HAP-1 (cell line): ENCODE results near the gene HSPA12A.

Source experiments
- DNase-seq, 2 experiments: peaks; one replicate each; pipeline ENCODE4 v3.0.0-alpha.2; 2016 to 2020; ENCODE audit warnings: low spot score in 2 of 2
- H3K27me3 ChIP-seq: fragments of 250-450 bp; sonication (Bioruptor Pico); 2 replicates; pipeline ENCODE4 v1.5.1; 2020; ENCODE audit warnings: low read depth, mild to moderate bottlenecking, moderate library complexity
- H3K36me3 ChIP-seq: fragments of 250-450 bp; sonication (Bioruptor Pico); replicated peaks from 2 replicates; pipeline ENCODE4 v1.5.1; 2020; ENCODE audit warnings: mild to moderate bottlenecking
- H3K4me1 ChIP-seq: fragments of 250-450 bp; sonication (Bioruptor Pico); 2 replicates; pipeline ENCODE4 v1.5.1; 2020; ENCODE audit warnings: mild to moderate bottlenecking
- H3K4me3 ChIP-seq: fragments of 250-450 bp; sonication (Bioruptor Pico); 2 replicates; pipeline ENCODE4 v1.5.1; 2020; ENCODE audit warnings: mild to moderate bottlenecking, moderate library complexity
- H3K9me3 ChIP-seq: fragments of 250-450 bp; sonication (Bioruptor Pico); 2 replicates; pipeline ENCODE4 v1.5.1; 2020; ENCODE audit warnings: mild to moderate bottlenecking, moderate library complexity
- in situ Hi-C: fragments of 300-500 bp; cut with MboI; formaldehyde crosslinking; loops from 3 replicates; pipeline ENCODE4 v1.14.3; 2020; ENCODE audit warnings: low sequenced_read_pairs, inconsistent platforms, mixed read lengths

Gene HSPA12A

DNA sequence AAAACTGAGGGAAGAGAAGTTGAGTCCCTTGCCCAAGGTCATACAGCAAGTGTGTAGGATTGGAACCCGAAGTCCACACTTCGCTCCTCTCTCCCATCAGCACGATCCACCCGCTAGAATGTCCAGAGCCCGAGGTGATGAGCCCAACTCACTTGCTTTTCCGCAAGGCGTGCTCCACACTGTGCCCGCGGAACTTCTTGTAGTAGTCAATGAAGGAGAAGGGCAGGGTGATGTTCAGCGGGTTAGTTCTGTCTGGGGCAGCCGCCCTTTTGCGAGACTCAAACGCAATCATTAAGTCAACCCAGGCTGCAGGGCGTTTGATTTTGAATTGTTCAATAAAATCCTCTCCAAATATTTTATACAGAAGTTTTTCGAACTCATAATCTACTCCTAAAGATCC is 63.0 kb downstream of the HSPA12A start:
- no peak for DNase-seq
- H3K4me3 ChIP-seq = no peak overlapping the region
- in situ Hi-C loops = loop anchor here (5.0 kb wide), 1 partner anchor 103 kb away; no protein-coding TSS in a partner anchor
- H3K9me3 ChIP-seq = no peaks in the 10 kb centered on the region
- H3K36me3 ChIP-seq = no peaks in the 10 kb centered on the region; the same call in 1 of the 2 replicates
- no peaks in the 10 kb centered on the region for H3K27me3 ChIP-seq
- H3K4me1 ChIP-seq = no peaks in the 10 kb centered on the region; the same call in 1 of the 2 replicates

DNA sequence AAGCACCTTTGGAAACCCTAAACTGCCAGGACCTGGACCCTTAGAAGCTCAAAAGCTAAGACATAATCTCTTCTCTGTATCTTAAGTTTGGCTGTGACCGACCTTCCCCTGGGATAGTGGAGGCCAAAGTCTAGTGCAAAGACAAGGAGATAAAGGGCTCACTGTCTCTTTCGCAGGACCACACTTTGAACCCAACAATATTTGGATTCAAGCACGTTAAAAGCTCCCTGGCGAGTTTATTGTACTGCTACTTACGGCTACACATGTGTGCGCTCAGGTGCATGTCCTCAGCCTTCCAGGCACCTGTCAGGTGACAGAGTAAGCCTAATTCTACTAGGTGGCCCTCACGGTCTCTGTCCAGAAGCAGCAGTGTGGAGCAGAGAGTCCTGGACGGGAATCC is 65.7 kb downstream of the HSPA12A start:
- Histone ChIP-seq H3K9me3 (no peaks in the 10 kb centered on the region), H3K4me3 (no peak overlapping the region), H3K4me1 (no peaks in the 10 kb centered on the region), H3K36me3 (no peaks in the 10 kb centered on the region; the same call in 1 of the 2 replicates), H3K27me3 (no peaks in the 10 kb centered on the region)
- DNase-seq = no peak
- in situ Hi-C loops = loop anchor here (5.0 kb wide), 1 partner anchor 106 kb away; no protein-coding TSS in a partner anchor

DNA sequence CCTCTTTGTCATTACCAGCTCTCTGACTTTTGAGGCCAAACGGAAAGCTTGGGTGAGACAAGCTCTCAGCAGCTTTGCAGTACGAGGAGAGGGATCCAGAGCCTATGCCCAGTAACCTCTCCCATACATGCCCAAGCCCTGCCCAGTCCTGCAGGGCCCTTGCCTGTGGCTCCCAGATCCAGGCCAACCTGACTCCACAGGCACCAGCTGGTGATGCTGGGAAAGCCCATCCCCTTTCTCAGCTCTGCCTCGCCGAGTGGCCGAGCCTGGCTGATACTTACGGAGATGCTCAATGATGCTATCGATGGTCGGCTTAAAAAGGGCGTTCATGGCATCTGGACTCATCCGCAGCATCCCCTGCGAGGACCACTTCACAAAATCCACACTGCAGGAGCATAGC is 66.2 kb downstream of the HSPA12A start:
- Histone ChIP-seq H3K9me3 (no peaks in the 10 kb centered on the region), H3K4me3 (no peak overlapping the region), H3K4me1 (no peaks in the 10 kb centered on the region), H3K27me3 (no peaks in the 10 kb centered on the region), H3K36me3 (no peaks in the 10 kb centered on the region; the same call in 1 of the 2 replicates)
- no peak for DNase-seq
- in situ Hi-C loops = loop anchor here (5.0 kb wide), 1 partner anchor 106 kb away; no protein-coding TSS in a partner anchor

DNA sequence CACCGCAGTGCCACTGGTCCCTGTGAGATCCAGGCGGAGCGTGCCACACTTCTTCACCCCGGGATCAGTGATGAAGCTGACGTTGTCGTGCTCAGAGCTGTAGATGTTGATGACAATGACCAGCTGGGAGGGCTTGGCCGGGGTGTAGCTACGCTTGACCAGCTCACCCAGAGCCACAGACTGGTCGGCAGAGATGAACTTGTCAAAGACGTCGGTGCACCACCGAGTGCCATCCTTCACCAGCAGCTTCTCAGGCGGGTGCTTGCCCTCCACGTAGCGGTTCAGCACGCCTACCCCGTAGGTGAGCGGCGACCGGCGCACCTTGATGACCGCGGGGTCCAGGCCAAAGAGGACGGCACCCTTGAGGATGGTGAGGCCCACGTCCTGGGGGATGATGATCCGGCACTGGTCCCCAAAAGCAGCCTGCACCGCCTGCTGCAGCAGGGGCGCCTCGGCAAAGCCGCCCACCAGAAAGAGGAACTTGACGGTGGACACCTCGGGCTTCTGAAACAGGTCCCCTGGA is 67.4 kb downstream of the HSPA12A start:
- Histone ChIP-seq H3K4me3 (no peak overlapping the region), H3K27me3 (no peaks in the 10 kb centered on the region), H3K36me3 (no peaks in the 10 kb centered on the region), H3K9me3 (no peaks in the 10 kb centered on the region), H3K4me1 (no peaks in the 10 kb centered on the region)
- in situ Hi-C loops = loop anchor here (5.0 kb wide), 1 partner anchor 107 kb away; no protein-coding TSS in a partner anchor
- DNase-seq = no peak

DNA sequence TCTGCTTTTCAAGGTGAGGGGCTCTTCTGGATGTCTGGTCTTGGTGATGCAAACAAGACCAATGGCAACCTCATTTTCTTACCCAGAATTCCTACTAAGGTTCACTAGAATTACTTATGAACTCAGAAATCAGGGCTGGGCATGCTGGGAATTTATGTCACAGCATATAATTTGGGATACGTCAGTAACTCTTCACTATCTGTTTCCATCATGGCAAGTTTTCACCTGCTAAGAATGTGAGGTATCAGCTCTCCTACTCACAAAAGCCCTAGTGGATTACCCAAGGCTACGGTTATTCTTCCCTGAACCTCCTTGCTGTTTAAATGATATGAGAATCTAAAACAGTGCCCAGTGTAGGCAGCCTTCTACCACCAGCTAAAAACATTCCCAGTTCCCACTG is 68.5 kb downstream of the HSPA12A start:
- DNase-seq = no peak
- Histone ChIP-seq H3K4me1 (no peaks in the 10 kb centered on the region), H3K27me3 (no peaks in the 10 kb centered on the region), H3K9me3 (no peaks in the 10 kb centered on the region), H3K36me3 (no peaks in the 10 kb centered on the region), H3K4me3 (no peak overlapping the region)
- in situ Hi-C loops = no loop called here

DNA sequence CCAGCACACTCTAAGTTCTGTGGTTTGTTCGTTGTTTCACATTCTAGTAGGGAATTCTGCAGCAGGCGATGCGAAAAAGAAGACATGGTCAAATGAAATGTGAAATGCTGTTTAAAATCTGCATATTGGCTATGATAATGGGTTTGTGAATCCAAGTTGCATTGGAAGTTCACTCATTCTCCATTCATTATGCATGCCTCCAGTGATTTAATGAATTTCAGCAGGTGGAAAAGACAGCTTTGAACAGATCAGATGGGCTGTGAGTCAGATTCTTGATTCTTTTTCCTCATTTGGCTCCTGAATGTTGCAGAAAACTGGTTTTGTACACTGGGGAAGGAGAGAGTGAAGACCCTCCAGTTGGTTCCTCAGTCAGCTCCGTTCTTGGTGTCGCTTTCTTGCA is 69.5 kb downstream of the HSPA12A start:
- H3K27me3 ChIP-seq = no peaks in the 10 kb centered on the region
- in situ Hi-C loops = no loop called here

DNA sequence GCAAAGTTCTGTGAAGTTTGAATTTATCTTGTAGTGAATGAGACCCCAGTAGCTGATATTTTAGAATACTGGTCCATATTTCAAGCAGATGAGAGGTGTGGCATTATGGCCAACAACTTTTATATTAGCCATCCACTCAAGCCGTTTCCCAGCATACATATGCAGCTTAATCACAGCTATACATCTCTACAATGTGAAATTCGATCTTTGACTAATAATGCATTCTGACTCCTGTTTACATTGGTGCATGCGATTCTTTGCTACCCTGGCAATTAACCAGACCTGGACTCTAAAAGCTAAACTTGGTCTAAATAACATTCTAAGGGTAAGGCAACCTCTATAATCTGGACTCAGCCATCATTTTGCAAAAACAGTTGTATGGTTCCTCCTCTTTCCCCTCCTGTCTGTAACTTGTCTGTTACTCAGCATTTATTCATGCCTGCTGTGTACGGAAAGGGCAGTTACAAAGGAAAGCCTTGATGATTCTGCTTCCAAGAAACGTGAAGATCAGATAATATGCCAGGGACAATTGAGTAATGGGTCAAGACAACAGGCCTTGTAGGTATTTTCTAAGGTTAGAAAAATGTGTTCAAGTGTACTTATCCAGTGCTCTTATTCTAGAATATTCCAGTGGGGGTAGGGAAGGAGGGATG is 71.0 kb downstream of the HSPA12A start:
- Histone ChIP-seq H3K27me3 (no peaks in the 10 kb centered on the region), H3K9me3 (no peaks in the 10 kb centered on the region), H3K36me3 (no peaks in the 10 kb centered on the region), H3K4me3 (no peak overlapping the region), H3K4me1 (no peaks in the 10 kb centered on the region)
- no peak for DNase-seq
- in situ Hi-C loops = no loop called here

More for the DNA sequence above, 69.5 kb downstream of the HSPA12A start:
- no peaks in the 10 kb centered on the region for H3K4me1 ChIP-seq
- H3K4me3 ChIP-seq = no peak overlapping the region
- no peaks in the 10 kb centered on the region for H3K36me3 ChIP-seq
- no peaks in the 10 kb centered on the region for H3K9me3 ChIP-seq
- DNase-seq = no peak

DNA sequence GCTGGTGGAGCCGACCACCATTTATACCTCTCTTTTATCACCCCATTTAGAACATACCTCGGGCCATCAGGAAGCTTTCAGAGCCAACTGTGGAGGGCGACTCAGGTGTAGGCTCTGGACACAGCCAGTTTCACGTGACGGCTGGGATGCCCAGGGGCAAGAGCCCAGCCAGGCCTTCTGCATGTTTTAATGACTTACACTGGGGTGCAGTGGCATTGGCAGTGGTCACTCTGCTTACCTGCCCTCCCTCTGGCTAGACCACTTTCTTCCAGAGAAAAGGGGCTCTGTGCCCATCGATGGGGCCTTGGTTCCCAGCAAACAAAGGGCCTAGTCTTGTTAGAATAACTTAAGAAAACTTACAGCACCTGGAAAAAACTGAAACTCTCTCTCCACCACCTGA is 71.7 kb downstream of the HSPA12A start:
- H3K4me3 ChIP-seq = no peak overlapping the region
- in situ Hi-C loops = no loop called here

DNA sequence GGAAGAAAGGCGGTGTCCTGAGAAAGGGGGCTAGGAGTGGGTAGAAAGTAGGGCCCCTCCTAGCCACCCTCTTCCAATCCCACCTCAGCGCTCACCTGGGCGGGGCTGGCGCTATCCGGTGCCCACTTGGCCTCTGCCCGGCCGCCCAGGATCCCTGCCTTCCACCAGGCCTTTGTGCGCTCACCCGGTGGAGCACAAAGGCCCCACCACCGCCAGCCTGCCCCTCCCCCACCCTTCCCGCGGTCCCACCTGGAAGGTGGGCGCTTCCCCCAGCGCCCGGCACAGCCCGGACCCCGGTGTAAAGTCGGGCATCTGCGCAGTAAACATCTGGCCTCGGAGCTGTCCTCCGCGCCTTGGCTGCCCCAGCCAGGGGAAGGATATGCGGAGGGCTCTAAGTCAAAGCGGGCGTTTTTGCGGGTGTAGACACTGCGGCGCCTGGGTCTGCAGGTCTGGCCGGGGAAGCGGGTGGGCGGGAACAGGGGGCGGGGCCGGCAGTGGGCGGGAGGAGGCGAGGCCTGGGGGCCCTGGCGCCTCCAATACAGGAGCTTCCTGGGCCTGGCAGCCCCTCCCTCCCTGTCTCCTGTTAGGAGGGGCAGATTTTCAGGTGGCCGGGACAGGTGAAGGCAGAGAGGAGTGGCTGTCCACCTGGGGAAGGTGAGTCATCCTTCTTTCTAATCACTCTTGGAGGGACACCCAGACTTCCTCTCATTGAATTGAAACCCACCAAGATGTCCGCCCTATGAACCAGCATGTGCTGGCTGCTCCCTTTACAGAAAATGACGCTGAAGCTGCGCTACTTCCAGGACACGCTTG is 72.3 kb downstream of the HSPA12A start:
- Histone ChIP-seq H3K4me1 (peaks cover 4% of the 10 kb centered on the region; the same call in 1 of the 2 replicates), H3K9me3 (no peaks in the 10 kb centered on the region), H3K27me3 (no peaks in the 10 kb centered on the region), H3K36me3 (no peaks in the 10 kb centered on the region), H3K4me3 (no peak overlapping the region)
- no peak for DNase-seq
- in situ Hi-C loops = no loop called here

More for the DNA sequence above, 71.7 kb downstream of the HSPA12A start:
- Histone ChIP-seq H3K27me3 (no peaks in the 10 kb centered on the region), H3K36me3 (no peaks in the 10 kb centered on the region), H3K9me3 (no peaks in the 10 kb centered on the region), H3K4me1 (peaks cover 3% of the 10 kb centered on the region; the same call in 1 of the 2 replicates)
- DNase-seq = no peak

DNA sequence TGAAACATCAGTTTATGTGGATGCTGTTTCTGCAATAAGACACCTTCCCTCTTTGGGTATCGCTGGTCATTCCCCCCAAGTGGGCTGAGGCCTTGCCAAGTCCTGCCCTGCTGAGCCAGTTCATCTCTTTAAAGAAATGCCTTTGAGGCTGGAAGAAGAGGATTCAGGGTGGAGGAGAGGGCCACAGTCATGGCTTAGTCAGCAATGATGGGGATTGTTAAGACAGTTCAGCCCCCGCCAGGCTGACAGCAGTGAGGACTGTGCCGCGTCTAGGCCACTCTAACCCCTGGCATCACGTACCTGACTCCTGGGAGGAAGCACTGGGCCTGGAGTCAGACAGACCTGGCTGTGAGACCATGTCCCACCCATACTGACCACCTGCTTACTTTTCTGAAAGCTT is 73.3 kb downstream of the HSPA12A start:
- Histone ChIP-seq H3K9me3 (no peaks in the 10 kb centered on the region), H3K4me3 (no peak overlapping the region)

DNA sequence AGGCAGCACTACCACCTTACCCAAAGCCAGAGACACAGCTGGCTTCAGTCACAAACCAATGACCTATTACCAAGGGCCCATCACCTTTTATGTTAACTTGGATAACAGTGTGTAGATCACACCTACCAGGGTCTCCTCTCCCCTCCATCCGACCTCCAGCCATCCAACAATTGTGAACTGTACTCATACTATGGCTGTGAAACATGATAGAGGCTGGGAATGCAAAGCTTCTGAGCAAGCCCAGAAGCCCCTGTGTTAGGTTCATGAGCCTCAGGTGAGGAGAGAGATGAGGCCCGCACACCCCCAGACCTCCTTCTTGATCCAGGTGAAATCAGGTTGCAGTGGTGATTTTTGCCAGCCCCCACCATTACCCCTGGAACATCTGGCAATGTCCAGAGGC is 73.9 kb downstream of the HSPA12A start:
- H3K27me3 ChIP-seq = no peaks in the 10 kb centered on the region
- no peak for DNase-seq
- H3K36me3 ChIP-seq = no peaks in the 10 kb centered on the region
- in situ Hi-C loops = no loop called here
- H3K9me3 ChIP-seq = no peaks in the 10 kb centered on the region
- no peak overlapping the region for H3K4me3 ChIP-seq
- H3K4me1 ChIP-seq = peaks cover 4% of the 10 kb centered on the region; the same call in 1 of the 2 replicates

More for the DNA sequence above, 73.3 kb downstream of the HSPA12A start:
- DNase-seq = no peak
- in situ Hi-C loops = no loop called here
- Histone ChIP-seq H3K4me1 (peaks cover 4% of the 10 kb centered on the region; the same call in 1 of the 2 replicates), H3K36me3 (no peaks in the 10 kb centered on the region), H3K27me3 (no peaks in the 10 kb centered on the region)

DNA sequence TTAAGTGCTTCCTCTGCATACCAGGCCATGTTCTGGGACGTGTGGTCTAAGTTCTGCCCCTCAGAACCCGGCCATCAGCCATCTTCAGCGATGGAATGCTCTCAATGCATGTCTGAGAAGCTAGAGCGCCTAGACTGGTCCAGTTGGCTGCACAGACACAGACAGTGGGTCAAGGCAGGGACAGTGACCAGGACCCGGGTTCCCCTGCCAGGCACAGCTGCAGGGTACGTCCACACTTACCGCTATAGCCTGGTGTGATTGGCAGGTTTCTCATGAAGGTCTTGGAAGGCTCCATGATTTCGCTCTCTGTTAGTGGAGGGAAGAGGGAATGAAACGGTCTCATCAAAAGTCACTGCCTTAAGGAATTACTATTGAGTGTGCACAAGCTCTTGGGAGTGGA is 74.3 kb downstream of the HSPA12A start:
- no peak for DNase-seq
- Histone ChIP-seq H3K9me3 (no peaks in the 10 kb centered on the region), H3K4me1 (peaks cover 4% of the 10 kb centered on the region; the same call in 1 of the 2 replicates), H3K4me3 (no peak overlapping the region), H3K36me3 (no peaks in the 10 kb centered on the region), H3K27me3 (no peaks in the 10 kb centered on the region)
- in situ Hi-C loops = no loop called here

DNA sequence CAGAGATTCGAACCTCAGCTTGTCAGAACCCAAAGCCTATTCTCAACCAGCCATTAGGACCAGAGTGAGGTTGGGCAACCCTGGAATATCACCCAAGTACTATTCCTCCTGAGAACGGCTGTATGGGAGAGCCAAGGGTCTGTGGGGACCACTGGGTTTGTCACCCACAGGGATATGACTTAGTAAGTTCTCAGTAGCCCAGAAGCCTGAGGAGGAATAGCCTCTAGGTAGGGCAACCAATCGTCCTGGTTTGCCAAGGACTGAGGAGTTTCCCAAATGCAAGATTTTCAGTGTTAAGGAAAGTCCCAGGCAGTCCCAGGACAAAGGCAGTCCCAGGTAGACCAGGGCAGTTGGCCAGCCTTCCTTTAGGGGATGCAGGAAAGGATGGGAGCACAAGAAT is 74.9 kb downstream of the HSPA12A start:
- H3K27me3 ChIP-seq = no peaks in the 10 kb centered on the region
- no peaks in the 10 kb centered on the region for H3K9me3 ChIP-seq
- in situ Hi-C loops = no loop called here
- H3K4me1 ChIP-seq = peaks cover 4% of the 10 kb centered on the region; the same call in 1 of the 2 replicates
- DNase-seq = no peak
- no peaks in the 10 kb centered on the region for H3K36me3 ChIP-seq
- no peak overlapping the region for H3K4me3 ChIP-seq
